B cell (primary cell): ENCODE data around the gene CHKB.

ENCODE experiments used
- EZH2 ChIP-seq: IDR thresholded peaks from 2 replicates; pipeline ENCODE4 v1.6.1; 2012; ENCODE audit warnings: borderline replicate concordance, low read depth, mild to moderate bottlenecking, moderate library complexity, low read length; ENCODE audit not compliant: insufficient read depth, poor library complexity, severe bottlenecking
- TF ChIP-seq, protein P1 (sequence below): fragments of 200-600 bp; IDR thresholded peaks from one replicate; pipeline ENCODE4 v1.8.0; 2022; ENCODE audit warnings: antibody characterized with exemption, mild to moderate bottlenecking

DNA sequence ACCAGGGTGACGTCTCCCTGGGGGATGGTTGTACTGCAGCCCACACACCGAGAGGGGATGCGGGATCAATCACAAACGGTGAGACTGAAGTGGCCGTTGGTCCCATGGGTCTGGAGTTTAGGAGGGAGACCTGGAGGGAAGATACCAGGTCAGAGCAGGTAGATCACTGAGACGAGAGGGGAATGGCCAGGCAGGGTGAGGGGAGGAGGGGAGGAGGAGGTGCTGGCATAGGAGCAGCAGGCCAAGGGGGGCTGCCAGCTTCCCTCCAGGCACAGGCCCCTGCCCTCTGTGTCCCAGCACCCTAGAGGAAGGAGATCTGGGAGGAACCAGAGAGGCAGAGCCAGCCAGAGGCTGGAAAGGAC, 25.0 kb upstream of the CHKB start:
- TF ChIP-seq EZH2 = no peak
- TF ChIP-seq, protein P1, sequence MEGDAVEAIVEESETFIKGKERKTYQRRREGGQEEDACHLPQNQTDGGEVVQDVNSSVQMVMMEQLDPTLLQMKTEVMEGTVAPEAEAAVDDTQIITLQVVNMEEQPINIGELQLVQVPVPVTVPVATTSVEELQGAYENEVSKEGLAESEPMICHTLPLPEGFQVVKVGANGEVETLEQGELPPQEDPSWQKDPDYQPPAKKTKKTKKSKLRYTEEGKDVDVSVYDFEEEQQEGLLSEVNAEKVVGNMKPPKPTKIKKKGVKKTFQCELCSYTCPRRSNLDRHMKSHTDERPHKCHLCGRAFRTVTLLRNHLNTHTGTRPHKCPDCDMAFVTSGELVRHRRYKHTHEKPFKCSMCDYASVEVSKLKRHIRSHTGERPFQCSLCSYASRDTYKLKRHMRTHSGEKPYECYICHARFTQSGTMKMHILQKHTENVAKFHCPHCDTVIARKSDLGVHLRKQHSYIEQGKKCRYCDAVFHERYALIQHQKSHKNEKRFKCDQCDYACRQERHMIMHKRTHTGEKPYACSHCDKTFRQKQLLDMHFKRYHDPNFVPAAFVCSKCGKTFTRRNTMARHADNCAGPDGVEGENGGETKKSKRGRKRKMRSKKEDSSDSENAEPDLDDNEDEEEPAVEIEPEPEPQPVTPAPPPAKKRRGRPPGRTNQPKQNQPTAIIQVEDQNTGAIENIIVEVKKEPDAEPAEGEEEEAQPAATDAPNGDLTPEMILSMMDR = no peak
